Measurements from ENCODE around the gene ZNF804A.

ZNF804A gene

DNA sequence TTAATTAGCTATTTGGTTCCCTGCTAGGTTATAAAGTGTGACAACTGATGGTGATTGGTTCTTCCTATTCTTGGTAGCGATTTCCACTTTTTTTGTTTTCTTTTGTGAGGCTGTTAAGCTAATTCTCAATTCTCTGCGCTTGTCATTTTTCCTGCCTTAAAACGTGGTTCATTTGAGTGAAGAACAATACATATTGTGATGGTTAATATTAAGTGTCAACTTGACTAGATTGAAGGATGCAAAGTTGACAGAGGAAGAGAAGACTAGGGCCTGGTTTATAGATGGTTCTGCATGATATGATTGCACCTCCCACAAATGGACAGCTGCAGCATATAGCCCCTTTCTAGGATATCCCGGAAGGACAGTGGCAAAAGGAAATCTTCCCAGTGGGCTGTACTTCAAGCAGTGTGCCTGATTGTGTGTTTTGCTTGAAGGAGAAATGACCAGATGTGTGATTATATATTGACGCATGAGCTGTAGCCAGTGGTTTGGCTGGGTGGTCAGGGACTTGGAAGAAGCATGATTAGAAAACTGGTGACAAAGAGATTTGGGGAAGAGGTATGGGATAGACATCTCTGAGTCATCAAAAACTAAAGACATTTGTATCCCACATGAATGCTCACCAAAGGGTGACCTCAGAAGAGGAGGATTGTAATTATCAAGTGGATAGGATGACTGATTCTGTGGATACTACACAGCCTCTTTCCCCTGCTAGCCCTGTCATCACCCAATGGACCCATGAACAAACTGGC lies 39.4 kb upstream of the ZNF804A start:
- no peak overlapping the region for H3K27ac ChIP-seq
- no peaks in the 10 kb centered on the region for H3K9me3 ChIP-seq (ENCODE audit: severe bottlenecking)
- H3K4me3 ChIP-seq (ENCODE audit: low read depth, low read length): no peak overlapping the region
- H3K36me3 ChIP-seq: no peaks in the 10 kb centered on the region
- no peaks in the 10 kb centered on the region for H3K27me3 ChIP-seq (ENCODE audit: insufficient read depth, low read depth, severe bottlenecking)
- no peak for DNase-seq
- TF ChIP-seq, protein P1, sequence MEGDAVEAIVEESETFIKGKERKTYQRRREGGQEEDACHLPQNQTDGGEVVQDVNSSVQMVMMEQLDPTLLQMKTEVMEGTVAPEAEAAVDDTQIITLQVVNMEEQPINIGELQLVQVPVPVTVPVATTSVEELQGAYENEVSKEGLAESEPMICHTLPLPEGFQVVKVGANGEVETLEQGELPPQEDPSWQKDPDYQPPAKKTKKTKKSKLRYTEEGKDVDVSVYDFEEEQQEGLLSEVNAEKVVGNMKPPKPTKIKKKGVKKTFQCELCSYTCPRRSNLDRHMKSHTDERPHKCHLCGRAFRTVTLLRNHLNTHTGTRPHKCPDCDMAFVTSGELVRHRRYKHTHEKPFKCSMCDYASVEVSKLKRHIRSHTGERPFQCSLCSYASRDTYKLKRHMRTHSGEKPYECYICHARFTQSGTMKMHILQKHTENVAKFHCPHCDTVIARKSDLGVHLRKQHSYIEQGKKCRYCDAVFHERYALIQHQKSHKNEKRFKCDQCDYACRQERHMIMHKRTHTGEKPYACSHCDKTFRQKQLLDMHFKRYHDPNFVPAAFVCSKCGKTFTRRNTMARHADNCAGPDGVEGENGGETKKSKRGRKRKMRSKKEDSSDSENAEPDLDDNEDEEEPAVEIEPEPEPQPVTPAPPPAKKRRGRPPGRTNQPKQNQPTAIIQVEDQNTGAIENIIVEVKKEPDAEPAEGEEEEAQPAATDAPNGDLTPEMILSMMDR (IDR thresholded peaks at IDR 0.05; ENCODE audit: low read depth, low read length): no peak

DNA sequence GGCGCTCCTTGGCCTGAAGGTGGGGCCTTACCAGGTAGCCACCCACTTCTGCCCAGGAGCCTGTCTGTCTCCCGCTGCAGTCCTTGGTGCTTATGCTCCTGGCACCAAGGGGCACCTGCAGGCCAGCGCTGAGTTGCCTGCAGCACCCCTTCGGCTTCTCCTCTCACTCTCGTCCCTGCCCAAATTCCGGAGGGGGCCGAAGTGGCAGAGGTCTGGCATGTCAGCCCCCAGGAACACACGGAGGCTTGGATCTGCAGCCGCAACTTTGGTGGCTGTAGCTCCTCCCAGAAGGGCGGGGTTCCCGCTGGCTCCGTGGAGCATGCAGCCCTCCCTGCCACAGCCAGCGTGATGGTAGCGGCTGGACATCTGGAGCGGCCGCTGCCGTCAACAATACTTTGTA lies 37.7 kb upstream of the ZNF804A start:
- Histone ChIP-seq H3K27ac (no peak overlapping the region), H3K9me3 (ENCODE audit: severe bottlenecking) (no peaks in the 10 kb centered on the region), H3K36me3 (no peaks in the 10 kb centered on the region), H3K4me3 (ENCODE audit: low read depth, low read length) (no peak overlapping the region), H3K27me3 (ENCODE audit: insufficient read depth, low read depth, severe bottlenecking) (no peaks in the 10 kb centered on the region)
- TF ChIP-seq, protein P1 (IDR thresholded peaks at IDR 0.05; ENCODE audit: low read depth, low read length): no peak
- no peak for DNase-seq

DNA sequence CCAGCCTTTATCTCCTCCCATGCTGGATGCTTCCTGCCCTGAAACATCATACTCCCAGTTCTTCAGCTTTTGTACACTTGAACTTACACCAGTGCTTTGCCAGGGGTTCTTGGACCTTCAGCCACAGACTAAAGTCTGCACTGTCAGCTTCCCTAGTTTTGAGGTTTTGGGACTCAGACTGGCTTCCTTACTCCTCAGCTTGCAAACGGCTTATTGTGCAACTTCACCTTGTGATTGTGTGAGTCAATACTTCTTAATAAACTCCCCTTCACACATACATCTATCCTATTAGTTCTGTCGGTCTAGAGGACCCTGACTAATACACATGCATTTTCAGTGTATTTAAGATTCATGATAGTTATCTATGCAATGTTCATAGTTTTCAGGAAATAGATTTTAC lies 35.8 kb upstream of the ZNF804A start:
- Histone ChIP-seq H3K9me3 (ENCODE audit: severe bottlenecking) (no peaks in the 10 kb centered on the region), H3K4me3 (ENCODE audit: low read depth, low read length) (no peak overlapping the region), H3K27me3 (ENCODE audit: insufficient read depth, low read depth, severe bottlenecking) (no peaks in the 10 kb centered on the region), H3K36me3 (no peaks in the 10 kb centered on the region), H3K27ac (no peak overlapping the region)
- DNase-seq: no peak
- TF ChIP-seq, protein P1 (IDR thresholded peaks at IDR 0.05; ENCODE audit: low read depth, low read length): no peak

DNA sequence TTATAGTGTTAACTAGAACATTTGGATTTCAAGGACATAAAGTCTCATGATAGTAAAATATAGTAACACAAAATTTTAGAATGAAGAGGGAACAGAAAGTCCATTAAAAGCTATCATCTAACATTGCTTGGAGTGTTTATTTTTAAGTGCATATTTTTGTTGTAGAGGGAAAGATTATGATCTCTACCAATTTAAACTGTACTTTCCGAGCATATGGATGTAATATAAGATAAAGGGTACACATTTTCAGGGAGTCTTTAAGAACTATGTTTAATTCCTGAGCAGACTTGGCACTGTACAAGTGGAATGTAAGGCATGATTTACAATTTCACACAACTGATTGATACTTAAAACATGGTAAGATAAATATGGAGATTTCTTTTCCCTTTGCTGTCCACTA lies 34.2 kb upstream of the ZNF804A start:
- TF ChIP-seq, protein P1 (IDR thresholded peaks at IDR 0.05; ENCODE audit: low read depth, low read length): no peak
- no peak for DNase-seq
- no peak overlapping the region for H3K27ac ChIP-seq
- H3K9me3 ChIP-seq (ENCODE audit: severe bottlenecking): no peaks in the 10 kb centered on the region
- no peaks in the 10 kb centered on the region for H3K36me3 ChIP-seq
- no peak overlapping the region for H3K4me3 ChIP-seq (ENCODE audit: low read depth, low read length)
- no peaks in the 10 kb centered on the region for H3K27me3 ChIP-seq (ENCODE audit: insufficient read depth, low read depth, severe bottlenecking)

DNA sequence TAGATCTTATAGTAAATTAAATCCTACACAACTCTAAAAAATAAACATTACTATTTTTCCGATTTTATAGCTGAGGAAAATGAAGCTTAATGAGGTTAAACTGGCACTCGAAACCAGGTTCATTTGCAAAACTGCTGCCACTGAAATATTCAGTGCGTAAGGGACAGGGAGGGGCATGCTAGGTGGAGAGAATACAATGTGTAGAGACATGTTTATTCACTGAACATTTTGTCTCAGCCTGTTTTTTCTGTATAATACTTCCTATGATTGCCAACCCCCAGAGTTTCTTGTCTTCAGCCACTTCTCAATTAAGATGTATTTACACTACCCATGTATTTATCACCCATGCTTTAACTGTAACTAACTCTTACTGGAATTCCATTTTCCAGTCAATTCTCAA lies 31.6 kb upstream of the ZNF804A start:
- no peak overlapping the region for H3K4me3 ChIP-seq (ENCODE audit: low read depth, low read length)
- TF ChIP-seq, protein P1 (IDR thresholded peaks at IDR 0.05; ENCODE audit: low read depth, low read length): no peak
- no peaks in the 10 kb centered on the region for H3K9me3 ChIP-seq (ENCODE audit: severe bottlenecking)
- H3K36me3 ChIP-seq: no peaks in the 10 kb centered on the region
- no peak for DNase-seq
- no peaks in the 10 kb centered on the region for H3K27me3 ChIP-seq (ENCODE audit: insufficient read depth, low read depth, severe bottlenecking)
- H3K27ac ChIP-seq: no peak overlapping the region

DNA sequence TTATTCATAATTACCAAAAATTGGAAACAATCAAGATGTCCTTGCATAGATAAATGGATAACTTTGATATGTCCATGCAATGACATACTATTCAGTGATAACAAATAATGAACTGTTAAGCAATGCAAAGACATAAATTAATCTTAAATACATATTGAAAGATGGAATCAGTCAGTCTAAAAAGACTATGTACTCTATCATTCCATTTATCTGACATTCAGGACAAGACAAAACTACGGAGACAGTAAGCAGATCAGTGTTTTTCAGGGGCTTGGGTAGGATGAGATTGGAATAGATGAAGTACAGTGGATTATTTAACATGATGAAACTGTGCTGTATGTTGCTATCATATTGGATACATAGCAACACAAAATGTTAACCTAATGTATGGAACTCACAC lies 21.3 kb upstream of the ZNF804A start:
- Histone ChIP-seq H3K9me3 (ENCODE audit: severe bottlenecking) (no peaks in the 10 kb centered on the region), H3K36me3 (no peaks in the 10 kb centered on the region), H3K27me3 (ENCODE audit: insufficient read depth, low read depth, severe bottlenecking) (no peaks in the 10 kb centered on the region), H3K27ac (no peak overlapping the region), H3K4me3 (ENCODE audit: low read depth, low read length) (no peak overlapping the region)
- DNase-seq: no peak
- TF ChIP-seq, protein P1 (IDR thresholded peaks at IDR 0.05; ENCODE audit: low read depth, low read length): no peak
